Measurements from ENCODE around the gene SLC36A4.
"Not testable (repeated sequence)": the region's sequence is repeated elsewhere in the genome, so short reads cannot be mapped to it uniquely, and the experiment has no call there.

Gene SLC36A4

GRCh38 chr11:93197380-93198214 lies at the start of gene SLC36A4:
Gene SLC36A4, minus strand, starts transcription at chr11:93197991. Its CDS starts 159 bp downstream, at chr11:93197832.
- peak; percentile 90 for DNase-seq (ENCODE audit: low spot score)

DNA sequence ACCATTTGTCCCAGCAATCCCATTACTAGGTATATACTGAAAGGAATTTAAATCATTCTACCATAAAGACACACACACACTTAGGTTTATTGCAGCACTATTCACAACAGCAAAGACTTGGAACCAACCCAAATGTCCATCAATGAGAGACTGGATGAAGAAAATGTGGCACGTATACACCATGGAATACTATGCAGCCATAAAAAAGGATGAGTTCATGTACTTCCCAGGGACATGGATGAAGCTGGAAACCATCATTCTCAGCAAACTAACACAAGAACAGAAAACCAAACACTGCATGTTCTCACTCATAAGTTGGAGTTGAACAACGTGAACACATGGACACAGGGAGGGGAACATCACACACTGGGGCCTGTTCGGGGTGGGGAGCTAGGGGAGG lies 49.0 kb upstream of the SLC36A4 start:
- not testable (repeated sequence) for DNase-seq (ENCODE audit: low spot score)

- DNase-seq (ENCODE audit: low spot score): no peak
Observed at GRCh38 chr11:93244018-93244417, 46.2 kb upstream of the SLC36A4 start.

GRCh38 chr11:93239966-93240365 lies 42.2 kb upstream of the SLC36A4 start:
- DNase-seq (ENCODE audit: low spot score): no peak

DNA sequence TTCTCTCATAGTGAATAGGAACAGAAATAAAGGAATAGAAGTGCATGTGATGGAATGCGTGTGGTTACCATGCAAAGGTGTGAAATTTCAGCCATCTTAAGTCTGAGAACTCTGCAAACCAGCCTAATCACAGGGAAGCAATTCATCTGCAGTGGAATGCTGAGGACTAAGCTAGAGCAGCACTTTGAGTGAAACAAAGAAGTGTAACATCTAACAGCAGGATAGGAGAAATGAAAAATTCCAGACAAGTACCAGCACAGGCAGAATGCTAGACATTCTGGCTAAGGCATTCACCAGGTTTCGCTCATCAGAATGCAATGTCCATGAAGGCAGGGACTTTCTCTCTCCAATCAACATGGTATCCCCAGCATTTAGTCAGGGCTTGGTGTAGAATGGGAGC lies 41.2 kb upstream of the SLC36A4 start:
- DNase-seq (ENCODE audit: low spot score): no peak

- peak; percentile 60 for DNase-seq (ENCODE audit: low spot score)
Observed at GRCh38 chr11:93236741-93237675, 39.2 kb upstream of the SLC36A4 start.

GRCh38 chr11:93234602-93235207 lies 36.9 kb upstream of the SLC36A4 start:
- peak; percentile 79 for DNase-seq (ENCODE audit: low spot score)

DNA sequence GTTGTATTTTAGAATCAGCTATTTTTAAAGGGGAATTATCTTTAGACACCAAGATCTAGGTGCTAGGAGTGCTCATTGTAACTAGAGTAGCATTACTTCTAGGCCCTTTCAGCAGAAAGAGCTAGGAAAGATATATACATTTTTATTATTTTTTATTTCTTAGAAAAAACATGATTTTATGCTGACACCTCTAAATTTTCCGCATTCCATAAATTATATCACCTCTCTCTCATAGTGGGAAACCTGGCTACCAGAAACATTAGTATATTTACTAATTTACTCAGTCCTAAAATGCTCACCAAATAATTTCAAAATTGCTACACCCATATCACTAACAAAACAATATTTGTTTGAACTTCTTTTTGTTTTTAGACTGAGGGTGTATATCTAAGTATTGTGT lies 32.1 kb upstream of the SLC36A4 start:
- no peak for DNase-seq (ENCODE audit: low spot score)

- DNase-seq (ENCODE audit: low spot score): peak; percentile 29
Observed at GRCh38 chr11:93225662-93226061, 27.9 kb upstream of the SLC36A4 start.

- DNase-seq (ENCODE audit: low spot score): no peak
Observed at GRCh38 chr11:93221539-93221938, 23.7 kb upstream of the SLC36A4 start.

GRCh38 chr11:93220078-93220477 lies 22.3 kb upstream of the SLC36A4 start:
- no peak for DNase-seq (ENCODE audit: low spot score)

GRCh38 chr11:93219440-93219839 lies 21.6 kb upstream of the SLC36A4 start:
- no peak for DNase-seq (ENCODE audit: low spot score)

DNA sequence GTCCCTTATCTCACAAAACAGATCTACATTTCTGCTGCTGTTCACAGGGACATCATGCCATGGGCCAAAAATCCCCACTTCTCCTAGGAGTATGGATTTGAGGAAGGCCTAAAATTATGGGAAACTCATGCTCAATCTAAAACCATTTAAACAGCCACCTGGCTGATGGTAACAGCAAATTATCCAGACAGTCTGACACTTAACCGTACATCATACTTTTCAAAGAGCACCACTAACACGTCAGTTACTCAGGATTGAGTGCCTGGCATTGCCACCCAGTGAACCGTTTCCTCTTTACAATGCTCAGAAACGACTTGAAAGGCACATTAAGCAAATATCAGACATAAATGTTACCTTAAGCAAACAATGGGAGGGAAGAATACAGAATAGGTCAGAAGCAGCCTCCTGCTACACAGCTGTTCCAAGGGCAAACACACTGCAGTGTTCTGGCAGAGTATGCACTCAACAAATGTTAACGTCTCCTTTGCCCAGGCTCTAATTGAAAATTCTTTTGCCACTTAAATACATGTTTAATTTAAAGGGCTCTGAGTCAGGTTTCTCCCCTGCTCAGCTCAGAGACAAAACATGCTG lies 18.8 kb upstream of the SLC36A4 start:
- no peak for DNase-seq (ENCODE audit: low spot score)

DNA sequence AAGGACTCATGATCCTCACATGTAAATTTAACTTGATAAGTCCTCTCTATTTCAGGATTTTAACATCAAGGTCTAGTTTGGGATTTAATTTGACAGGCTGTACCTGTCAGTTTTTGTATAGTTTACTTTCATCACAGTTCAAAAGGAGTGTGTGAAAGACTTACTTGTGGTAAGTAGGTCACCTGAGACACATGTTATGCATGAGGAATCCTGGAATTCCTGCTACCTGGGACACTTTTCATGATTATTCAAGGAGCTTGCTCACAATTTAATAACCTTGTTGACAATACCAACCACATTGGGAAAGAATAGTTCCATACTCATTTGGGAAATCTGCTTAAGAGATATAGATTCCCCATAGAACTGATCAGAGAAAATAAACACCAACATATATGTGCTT lies 15.8 kb upstream of the SLC36A4 start:
- no peak for DNase-seq (ENCODE audit: low spot score)

- no peak for DNase-seq (ENCODE audit: low spot score)
Observed at GRCh38 chr11:93212094-93212493, 14.3 kb upstream of the SLC36A4 start.

DNA sequence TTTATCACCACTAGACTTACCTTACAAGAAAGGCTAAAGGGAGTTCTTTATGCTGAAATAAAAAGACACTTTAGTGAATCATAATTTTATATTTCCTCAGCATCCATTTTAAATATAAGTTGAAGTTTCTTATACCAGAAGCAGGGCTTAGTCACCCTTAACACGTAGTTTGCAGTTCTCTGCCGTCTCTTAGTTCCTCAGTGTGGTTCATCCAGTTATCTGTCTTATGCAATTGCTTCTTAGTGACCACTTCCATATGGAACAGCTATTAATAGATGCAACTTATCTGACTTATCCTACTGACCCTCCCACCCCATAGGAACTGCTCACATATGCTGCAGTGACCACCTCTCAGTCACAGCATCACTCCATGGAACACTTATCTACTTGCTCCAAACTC lies 11.7 kb upstream of the SLC36A4 start:
- no peak for DNase-seq (ENCODE audit: low spot score)

DNA sequence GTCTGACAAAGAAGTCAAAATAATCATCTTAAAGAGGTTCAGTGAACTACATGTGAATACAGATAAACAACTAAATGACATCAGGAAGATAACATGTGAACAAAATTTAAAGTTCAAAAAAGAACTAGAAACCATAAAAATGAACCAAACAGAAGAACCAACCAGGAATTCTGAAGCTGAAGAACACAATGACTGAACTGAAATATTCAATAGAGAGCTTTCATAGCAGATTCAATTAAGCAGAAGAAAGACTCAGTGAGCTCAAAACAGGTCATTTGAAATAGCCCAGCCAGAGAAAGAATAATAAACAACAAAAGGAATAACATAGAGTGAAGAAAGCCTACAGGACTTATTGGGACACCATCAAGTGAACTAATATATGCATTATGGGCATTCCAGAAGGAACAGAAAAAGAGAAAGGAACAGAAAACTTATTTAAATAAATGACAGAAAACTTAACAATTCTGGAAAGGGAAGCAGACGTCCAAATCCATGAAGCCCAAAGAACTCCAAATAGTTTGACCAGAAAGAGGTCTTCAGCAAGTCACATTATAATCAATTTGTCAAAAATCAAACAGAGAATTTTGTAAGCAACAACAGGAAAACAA lies 11.0 kb upstream of the SLC36A4 start:
- no peak for DNase-seq (ENCODE audit: low spot score)

GRCh38 chr11:93199616-93200015 lies 1.8 kb upstream of the SLC36A4 start:
- DNase-seq (ENCODE audit: low spot score): no peak

DNA sequence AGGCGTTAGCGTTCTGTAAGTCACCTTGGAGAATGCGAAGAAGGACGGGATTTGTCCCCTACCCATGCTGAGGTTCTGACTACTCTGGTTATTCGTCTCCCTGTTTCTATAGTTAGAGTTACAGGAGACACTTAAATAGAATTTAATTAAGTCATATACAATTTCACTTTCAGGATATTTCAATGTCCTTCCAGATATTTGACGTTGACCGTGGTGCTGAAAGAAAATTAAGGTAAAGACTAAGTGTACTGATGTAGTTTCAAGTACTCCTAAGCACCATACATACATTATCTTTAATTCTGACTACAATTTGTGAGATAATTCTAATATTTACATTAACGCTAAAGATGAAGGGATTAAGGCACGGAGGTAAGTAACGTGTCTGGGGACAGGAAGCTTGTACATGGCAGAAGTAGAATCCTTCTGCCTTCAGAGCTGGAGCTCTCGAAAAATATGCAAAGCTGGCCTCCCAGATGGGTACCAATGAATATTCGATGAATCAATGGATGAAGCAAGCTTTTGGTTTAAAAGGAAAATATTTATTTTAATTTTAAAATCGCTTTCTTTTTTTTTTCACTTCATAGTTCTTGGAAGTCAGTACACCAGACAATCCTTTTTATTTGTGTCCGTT lies 539 bp upstream of the SLC36A4 start:
- DNase-seq (ENCODE audit: low spot score): no peak

GRCh38 chr11:93196816-93197379 lies 893 bp downstream of the SLC36A4 start:
- DNase-seq (ENCODE audit: low spot score): no peak

Data from NAMALWA (cell line).